WERI-Rb-1 (cell line): ENCODE results near the gene WDR72.

Experiments
- DNase-seq: peaks from one replicate; pipeline ENCODE4 v3.0.0-alpha.2; 2020
- H3K27ac ChIP-seq: fragments of 250-450 bp; sonication (Bioruptor Pico); 2 replicates; pipeline ENCODE4 v1.5.1; 2020; ENCODE audit warnings: mild to moderate bottlenecking, moderate library complexity
- H3K27me3 ChIP-seq: fragments of 250-450 bp; sonication (Bioruptor Pico); 2 replicates; pipeline ENCODE4 v1.5.1; 2021; ENCODE audit warnings: mild to moderate bottlenecking, low read depth, moderate library complexity; ENCODE audit not compliant: insufficient read depth, severe bottlenecking
- H3K36me3 ChIP-seq: fragments of 250-450 bp; sonication (Bioruptor Pico); 2 replicates; pipeline ENCODE4 v1.5.1; 2020; ENCODE audit warnings: mild to moderate bottlenecking, moderate library complexity
- H3K4me3 ChIP-seq: 2 replicates; pipeline ENCODE4 v1.5.1; 2011; ENCODE audit warnings: low read depth, mild to moderate bottlenecking, control low read depth, low read length
- H3K9me3 ChIP-seq: fragments of 250-450 bp; sonication (Bioruptor Pico); 2 replicates; pipeline ENCODE4 v1.5.1; 2021; ENCODE audit warnings: mild to moderate bottlenecking, moderate library complexity; ENCODE audit not compliant: severe bottlenecking
- CTCF ChIP-seq: IDR thresholded peaks from 2 replicates; pipeline ENCODE4 v1.5.1; 2011; ENCODE audit warnings: low read depth, mild to moderate bottlenecking, control low read depth, inconsistent platforms, low read length

The WDR72 gene

GRCh38 chr15:53753813-53754212 lies 5.7 kb downstream of the WDR72 start:
- Histone ChIP-seq H3K4me3 (no peak overlapping the region), H3K9me3 (no peaks in the 10 kb centered on the region), H3K27me3 (no peaks in the 10 kb centered on the region), H3K27ac (no peak overlapping the region), H3K36me3 (no peaks in the 10 kb centered on the region)
- TF ChIP-seq CTCF: no peak
- DNase-seq: no peak

DNA sequence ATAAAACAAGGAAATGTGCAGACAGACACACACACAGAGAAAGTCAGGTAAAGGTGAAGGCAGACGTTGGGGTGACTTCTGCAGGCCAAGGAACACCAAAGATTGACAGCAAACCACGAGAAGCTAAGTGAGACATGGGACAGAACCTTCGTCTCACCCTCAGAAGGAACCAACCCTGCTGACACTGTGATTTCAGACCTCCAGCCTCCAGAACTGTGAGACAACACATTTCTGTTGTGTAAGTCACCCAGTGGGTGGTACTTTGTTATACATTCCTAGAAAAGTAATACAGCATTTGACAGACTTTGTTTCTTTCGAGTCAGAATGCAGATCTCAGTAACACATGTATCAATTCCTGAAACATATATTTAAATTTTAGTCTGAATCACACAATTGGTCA lies 7.1 kb downstream of the WDR72 start:
- Histone ChIP-seq H3K27ac (no peak overlapping the region), H3K4me3 (no peak overlapping the region), H3K9me3 (no peaks in the 10 kb centered on the region), H3K27me3 (no peaks in the 10 kb centered on the region), H3K36me3 (no peaks in the 10 kb centered on the region)
- no peak for TF ChIP-seq CTCF
- no peak for DNase-seq

- Histone ChIP-seq H3K4me3 (no peak overlapping the region), H3K36me3 (no peaks in the 10 kb centered on the region), H3K27me3 (no peaks in the 10 kb centered on the region), H3K27ac (no peak overlapping the region), H3K9me3 (no peaks in the 10 kb centered on the region)
- TF ChIP-seq CTCF: no peak
- DNase-seq: no peak
Observed at GRCh38 chr15:53747501-53748068, 11.9 kb downstream of the WDR72 start.

GRCh38 chr15:53746101-53746500 lies 13.4 kb downstream of the WDR72 start:
- no peak overlapping the region for H3K27ac ChIP-seq
- no peak for DNase-seq
- no peaks in the 10 kb centered on the region for H3K9me3 ChIP-seq
- H3K4me3 ChIP-seq: no peak overlapping the region
- no peaks in the 10 kb centered on the region for H3K36me3 ChIP-seq
- no peak for TF ChIP-seq CTCF
- no peaks in the 10 kb centered on the region for H3K27me3 ChIP-seq

DNA sequence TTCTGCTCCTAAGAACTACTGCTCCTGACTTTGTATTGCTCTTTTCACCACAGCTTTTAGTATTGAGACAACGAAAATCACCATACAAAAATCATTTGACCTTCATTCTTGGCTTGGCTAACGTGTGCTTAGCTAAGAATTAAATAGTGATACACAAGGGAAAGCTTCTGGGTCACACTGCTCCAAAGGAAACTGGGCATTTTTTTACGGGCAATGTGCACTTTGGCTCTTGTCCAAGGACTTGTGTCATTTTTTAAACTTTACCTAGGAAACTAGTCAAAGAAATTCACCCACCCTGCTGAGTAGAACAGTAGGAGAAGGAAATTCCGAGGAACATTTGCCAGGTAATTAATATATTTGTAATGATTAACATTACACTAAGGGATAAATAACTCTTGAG lies 19.8 kb downstream of the WDR72 start:
- no peak for TF ChIP-seq CTCF
- Histone ChIP-seq H3K27me3 (no peaks in the 10 kb centered on the region), H3K4me3 (no peak overlapping the region), H3K9me3 (no peaks in the 10 kb centered on the region), H3K27ac (no peak overlapping the region), H3K36me3 (no peaks in the 10 kb centered on the region)
- DNase-seq: no peak

- Histone ChIP-seq H3K27ac (no peak overlapping the region), H3K36me3 (no peaks in the 10 kb centered on the region), H3K9me3 (no peaks in the 10 kb centered on the region), H3K4me3 (no peak overlapping the region), H3K27me3 (no peaks in the 10 kb centered on the region)
- TF ChIP-seq CTCF: no peak
- DNase-seq: no peak
Observed at GRCh38 chr15:53739187-53739586, 20.3 kb downstream of the WDR72 start.
